Esophagus muscularis mucosa (tissue), 4 donors: ENCODE results near the gene TPRX2. TPM values are rescaled to one million over a fixed set of nuclear protein-coding genes. Genes with fewer than 3 reads are reported as not detected.

Experiments used
- DNase-seq: peaks from one replicate; pipeline ENCODE4 v3.0.0-alpha.2; 2017; ENCODE audit errors: extremely low spot score
- H3K27ac ChIP-seq, 4 donors: fragments of 200-600 bp; sonication (generic); replicated peaks in 1 of 4; 1 replicate in 3 of 4; 2 replicates in 1 of 4; pipeline ENCODE4 v1.5.1; 2016 to 2019; ENCODE audit warnings: mild to moderate bottlenecking in 1 of 4
- H3K27me3 ChIP-seq, 4 donors: fragments of 200-600 bp; sonication (generic); one replicate each; pipeline versions ENCODE4 v1.5.1 to v1.6.0; 2016 to 2019
- H3K36me3 ChIP-seq, 4 donors: fragments of 200-600 bp; sonication (generic); one replicate each; pipeline ENCODE4 v1.5.1; 2016 to 2019
- H3K4me1 ChIP-seq, 4 donors: fragments of 200-600 bp; sonication (generic); one replicate each; pipeline ENCODE4 v1.5.1; 2016 to 2019
- H3K4me3 ChIP-seq, 4 donors: fragments of 200-600 bp; sonication (generic); 1 replicate in 2 of 4; 2 replicates in 2 of 4; pipeline ENCODE4 v1.5.1; 2016 to 2019; ENCODE audit warnings: mild to moderate bottlenecking in 4 of 4, moderate library complexity in 1 of 4
- H3K9me3 ChIP-seq, 4 donors: fragments of 200-600 bp; sonication (generic); 1 replicate in 3 of 4; 2 replicates in 1 of 4; pipeline ENCODE4 v1.5.1; 2016 to 2019
- CTCF ChIP-seq, 3 experiments: fragments of 200-600 bp in 2 of 3; fragments of 450-650 bp in 1 of 3; sonication (generic) in 2 of 3; IDR thresholded peaks; one replicate each; pipeline ENCODE4 v1.5.1; 2017 to 2019; ENCODE audit warnings: antibody characterized with exemption in 3 of 3, mild to moderate bottlenecking in 2 of 3, moderate library complexity in 1 of 3
- EP300 ChIP-seq: sonication (generic); formaldehyde crosslinking; IDR thresholded peaks from one replicate; pipeline ENCODE4 v1.6.1; 2017; ENCODE audit warnings: antibody characterized with exemption
- POLR2A ChIP-seq: fragments of 450-650 bp; IDR thresholded peaks from one replicate; pipeline ENCODE4 v1.6.1; 2017; ENCODE audit warnings: antibody characterized with exemption, moderate library complexity, mild to moderate bottlenecking, low read depth
- POLR2AphosphoS5 ChIP-seq, 2 donors: sonication (generic); formaldehyde crosslinking; IDR thresholded peaks; one replicate each; pipeline ENCODE4 v1.6.1; 2017; ENCODE audit warnings: antibody characterized with exemption in 2 of 2
- WGBS: methylation state at CpG from one replicate; pipeline ENCODE4 v1.1.5; 2018; 5-methylcytosine and 5-hydroxymethylcytosine counted together
- intact Hi-C: fragments of 100-400 bp; cut with DNase I; formaldehyde crosslinking; loops from one replicate; pipeline ENCODE4 v1.15.1; 2023
- total RNA-seq, 4 donors: library from RNA; depleted of rRNA; stranded (reverse); fragments of >200 nt; gene quantifications; one replicate each; pipeline versions ENCODE4 v1.1.0 to v1.2.1, GENCODE V29; 2016

TPRX2 gene
- total RNA-seq, 4 donors from 2014 or later: not detected

GRCh38 chr19:47836038-47836437 lies 23.0 kb upstream of the TPRX2 start:
- Histone ChIP-seq H3K9me3 (no peaks in the 10 kb centered on the region), H3K4me3 (no peak overlapping the region), H3K4me1 (no peaks in the 10 kb centered on the region), H3K27me3 (peaks cover 0 to 25% (median 0%) of the 10 kb centered on the region in 4 donors), H3K36me3 (no peaks in the 10 kb centered on the region), H3K27ac (no peak overlapping the region)
- no peak for DNase-seq
- 67% methylated on average over 3 of the region's 8 CpGs for WGBS
- TF ChIP-seq EP300 (no peak), POLR2AphosphoS5 (IDR thresholded peaks at IDR 0.05) (no peak)
- intact Hi-C loops: no loop called here

DNA sequence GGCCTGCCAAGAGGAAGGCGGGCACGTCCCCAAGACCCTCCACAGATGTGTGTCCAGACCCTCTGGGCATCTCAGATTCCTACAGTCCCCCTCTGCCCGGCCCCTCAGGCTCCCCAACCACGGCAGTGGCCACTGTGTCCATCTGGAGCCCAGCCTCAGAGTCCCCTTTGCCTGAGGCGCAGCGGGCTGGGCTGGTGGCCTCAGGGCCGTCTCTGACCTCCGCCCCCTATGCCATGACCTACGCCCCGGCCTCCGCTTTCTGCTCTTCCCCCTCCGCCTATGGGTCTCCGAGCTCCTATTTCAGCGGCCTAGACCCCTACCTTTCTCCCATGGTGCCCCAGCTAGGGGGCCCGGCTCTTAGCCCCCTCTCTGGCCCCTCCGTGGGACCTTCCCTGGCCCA lies 19.6 kb upstream of the TPRX2 start:
- WGBS: 38% methylated on average over 12 of the region's 16 CpGs
- no peak overlapping the region for H3K27ac ChIP-seq
- no peaks in the 10 kb centered on the region for H3K36me3 ChIP-seq
- no peaks in the 10 kb centered on the region for H3K4me1 ChIP-seq
- no peak overlapping the region for H3K4me3 ChIP-seq
- peaks cover 0 to 42% (median 0%) of the 10 kb centered on the region in 4 donors for H3K27me3 ChIP-seq
- no peaks in the 10 kb centered on the region for H3K9me3 ChIP-seq
- intact Hi-C loops: no loop called here
- no peak for DNase-seq
- TF ChIP-seq POLR2AphosphoS5 (IDR thresholded peaks at IDR 0.05) (no peak), POLR2A (no peak), EP300 (no peak), CTCF (IDR thresholded peaks at IDR 0.05) (no peak)

DNA sequence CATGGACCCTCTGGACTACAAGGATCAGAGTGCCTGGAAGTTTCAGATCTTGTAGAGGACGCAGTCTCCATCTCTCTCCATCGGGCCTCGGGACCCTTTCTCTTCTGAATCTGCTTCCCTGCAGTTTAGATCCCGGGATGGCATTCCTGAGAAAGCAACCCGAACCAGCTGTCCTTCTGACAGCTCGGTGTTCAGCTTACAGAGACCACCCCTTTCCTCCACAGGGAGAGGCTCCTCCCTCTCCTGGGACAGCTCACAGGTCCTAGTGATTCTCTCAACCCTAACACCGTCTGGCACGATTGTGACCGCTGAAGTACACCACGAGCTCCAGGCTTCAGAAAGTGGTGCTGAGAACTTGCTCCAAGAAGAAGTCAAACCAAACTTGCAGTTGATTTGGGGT lies 19.1 kb upstream of the TPRX2 start:
- no peak for TF ChIP-seq POLR2AphosphoS5 (IDR thresholded peaks at IDR 0.05)
- TF ChIP-seq POLR2A: no peak
- no peak for TF ChIP-seq CTCF (IDR thresholded peaks at IDR 0.05)
- no peak for TF ChIP-seq EP300
- Histone ChIP-seq H3K36me3 (no peaks in the 10 kb centered on the region), H3K4me3 (no peak overlapping the region), H3K9me3 (no peaks in the 10 kb centered on the region), H3K27me3 (peaks cover 0 to 42% (median 0%) of the 10 kb centered on the region in 4 donors), H3K4me1 (no peaks in the 10 kb centered on the region), H3K27ac (no peak overlapping the region)
- 23% methylated on average over 9 of the region's 10 CpGs for WGBS
- no peak for DNase-seq
- intact Hi-C loops: no loop called here

DNA sequence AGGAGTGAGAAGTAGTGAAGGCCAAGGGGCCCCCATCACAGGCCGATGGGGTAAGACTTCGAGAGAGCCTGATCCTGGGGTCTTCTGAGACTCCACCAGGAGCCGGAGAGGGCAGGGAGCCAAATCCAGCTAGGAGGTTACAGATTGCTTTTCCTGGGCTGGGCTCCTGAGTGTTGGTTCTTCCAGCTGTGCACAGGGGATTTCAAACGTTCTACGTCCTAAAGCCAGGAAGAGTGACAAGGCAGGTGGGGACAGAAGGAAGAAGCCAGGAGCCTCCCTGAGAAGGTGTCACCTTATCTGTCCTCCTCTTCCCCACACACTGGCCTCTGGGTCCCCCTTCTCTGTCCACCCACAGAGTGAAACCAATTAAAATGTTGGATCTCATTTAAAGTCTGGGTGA lies 16.1 kb upstream of the TPRX2 start:
- Histone ChIP-seq H3K27ac (no peak overlapping the region), H3K27me3 (peaks cover 0 to 60% (median 0%) of the 10 kb centered on the region in 4 donors), H3K4me3 (no peak overlapping the region), H3K9me3 (no peaks in the 10 kb centered on the region), H3K4me1 (no peaks in the 10 kb centered on the region), H3K36me3 (no peaks in the 10 kb centered on the region)
- intact Hi-C loops: no loop called here
- DNase-seq: no peak
- TF ChIP-seq POLR2A: no peak
- no peak for TF ChIP-seq POLR2AphosphoS5 (IDR thresholded peaks at IDR 0.05)
- TF ChIP-seq CTCF (IDR thresholded peaks at IDR 0.05): no peak
- no peak for TF ChIP-seq EP300
- WGBS: 47% methylated on average over 5 of the region's 5 CpGs

DNA sequence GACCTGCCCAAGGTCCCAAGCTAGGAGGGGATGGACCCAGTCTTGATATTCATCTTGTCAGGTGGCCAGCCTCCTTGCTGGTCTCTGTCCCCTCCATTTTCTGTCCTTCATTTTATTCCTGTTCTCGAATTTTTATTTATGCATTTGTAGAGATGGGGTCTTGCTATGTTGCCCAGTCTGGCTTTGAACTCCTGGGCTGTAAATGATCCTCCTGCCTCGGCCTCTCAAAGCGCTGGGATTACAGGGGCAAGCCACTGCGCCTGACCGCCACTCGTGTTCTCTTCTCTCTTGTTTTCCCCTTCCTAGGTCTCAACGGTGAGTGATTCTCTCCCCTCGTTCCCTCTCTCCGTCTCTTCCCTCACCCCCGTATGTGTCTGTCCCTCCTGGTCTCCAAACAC lies 10.6 kb upstream of the TPRX2 start:
- Histone ChIP-seq H3K36me3 (no peaks in the 10 kb centered on the region), H3K4me3 (no peak overlapping the region), H3K27ac (no peak overlapping the region), H3K4me1 (peaks cover 0 to 4% (median 1%) of the 10 kb centered on the region in 4 donors), H3K27me3 (peaks cover 0 to 74% (median 18%) of the 10 kb centered on the region in 4 donors), H3K9me3 (no peaks in the 10 kb centered on the region)
- no peak for TF ChIP-seq POLR2A
- intact Hi-C loops: no loop called here
- WGBS: 55% methylated on average over 10 of the region's 10 CpGs
- no peak for DNase-seq

GRCh38 chr19:47848823-47849473 lies 10.1 kb upstream of the TPRX2 start:
- peaks cover 0 to 78% (median 20%) of the 10 kb centered on the region in 4 donors for H3K27me3 ChIP-seq
- intact Hi-C loops: no loop called here
- H3K36me3 ChIP-seq: no peaks in the 10 kb centered on the region
- no peaks in the 10 kb centered on the region for H3K9me3 ChIP-seq
- 7% methylated on average over 22 of the region's 22 CpGs for WGBS
- no peak for DNase-seq
- H3K27ac ChIP-seq: no peak overlapping the region
- no peak overlapping the region for H3K4me3 ChIP-seq
- TF ChIP-seq CTCF (IDR thresholded peaks at IDR 0.05): peak in 2 of 3 experiments; percentile 28 to 29
- TF ChIP-seq POLR2AphosphoS5 (IDR thresholded peaks at IDR 0.05): no peak
- no peak for TF ChIP-seq EP300
- no peak for TF ChIP-seq POLR2A
- peaks cover 0 to 4% (median 1%) of the 10 kb centered on the region in 4 donors for H3K4me1 ChIP-seq
